GM18909 (cell line): Measurements from ENCODE around the gene WDR48.

ENCODE experiments used
- ATAC-seq: cut with Tn5 transposase; IDR thresholded peaks from one replicate; pipeline ENCODE4 v1.9.1; 2021; ENCODE audit warnings: mild to moderate bottlenecking; ENCODE audit not compliant: unreplicated experiment, poor library complexity

WDR48 gene

DNA sequence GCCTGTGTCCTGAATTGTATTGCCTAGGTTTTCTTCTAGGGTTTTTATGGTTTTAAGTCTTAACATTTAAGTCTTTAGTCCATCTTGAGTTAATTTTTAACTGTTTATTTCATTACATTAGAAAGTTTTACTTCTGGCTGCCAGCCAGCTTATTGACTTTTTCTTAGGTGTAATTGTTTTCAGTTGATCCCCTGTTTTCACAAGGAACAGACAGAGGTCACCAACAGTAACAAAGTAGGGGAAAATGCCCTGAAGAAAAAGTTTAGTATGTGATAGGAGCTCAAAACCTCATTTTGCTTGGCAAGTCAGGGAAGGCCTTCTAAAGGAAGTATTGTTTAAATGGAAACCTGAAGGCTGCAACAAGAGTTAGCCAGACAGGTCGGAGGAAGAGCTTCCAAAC is 10.4 kb downstream of the WDR48 start:
- ATAC-seq = no peak

DNA sequence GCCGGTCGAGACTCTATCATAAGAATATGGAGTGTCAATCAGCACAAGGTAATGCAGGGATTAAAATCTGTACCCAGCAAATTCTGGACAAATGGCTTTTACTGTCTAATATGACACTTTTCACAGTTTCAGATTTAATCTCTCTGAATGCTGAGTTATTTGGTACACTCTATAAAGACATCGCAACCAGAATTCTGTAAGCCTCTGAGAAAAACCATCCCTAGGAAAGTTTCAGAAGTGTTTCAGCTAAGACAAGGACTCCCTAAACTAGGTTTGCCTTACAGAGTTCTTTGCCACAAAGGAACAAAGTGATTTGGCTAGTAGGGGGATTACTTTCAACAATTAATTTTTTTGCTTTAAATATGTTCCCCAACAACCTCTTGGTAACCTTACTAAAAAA is 11.3 kb downstream of the WDR48 start:
- ATAC-seq = no peak

DNA sequence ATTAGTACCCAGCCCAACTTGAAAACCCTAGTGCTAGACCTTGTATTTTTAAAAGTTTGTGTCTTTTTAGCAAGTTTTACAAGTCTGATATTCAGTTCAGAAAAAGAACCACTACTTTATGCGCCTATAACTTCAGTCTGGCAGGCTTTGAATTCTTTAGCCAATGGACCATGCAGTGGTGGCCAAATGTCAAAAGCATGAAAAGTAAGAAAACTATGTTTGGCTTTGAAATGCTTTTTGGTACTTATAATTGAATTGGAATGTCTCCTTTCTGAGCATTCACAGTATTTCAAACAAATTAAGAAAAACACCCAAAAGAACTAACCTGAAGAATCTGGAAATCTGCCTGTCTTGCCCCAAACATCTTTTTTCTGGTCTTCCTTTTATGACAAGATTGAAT is 12.8 kb downstream of the WDR48 start:
- no peak for ATAC-seq

DNA sequence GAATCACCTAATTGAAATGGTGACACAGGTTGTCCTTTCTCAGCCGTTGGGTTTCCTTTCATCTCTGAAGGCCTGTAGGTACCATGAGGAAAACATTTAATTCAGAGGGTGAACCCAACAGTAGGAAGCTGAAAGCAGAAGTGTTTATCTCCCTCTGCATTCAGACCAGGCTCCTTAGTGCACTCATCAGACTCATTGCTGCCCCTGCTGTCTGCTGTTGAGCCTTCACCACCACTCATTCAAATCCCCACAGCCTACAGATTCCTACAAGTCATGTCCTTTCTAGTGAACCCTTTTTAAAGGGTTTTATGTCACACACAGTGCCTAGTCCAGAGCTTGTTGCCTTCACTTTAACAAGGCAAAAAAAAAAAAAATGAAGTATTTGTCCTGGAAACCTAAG is 13.4 kb downstream of the WDR48 start:
- ATAC-seq = peak; percentile 88

DNA sequence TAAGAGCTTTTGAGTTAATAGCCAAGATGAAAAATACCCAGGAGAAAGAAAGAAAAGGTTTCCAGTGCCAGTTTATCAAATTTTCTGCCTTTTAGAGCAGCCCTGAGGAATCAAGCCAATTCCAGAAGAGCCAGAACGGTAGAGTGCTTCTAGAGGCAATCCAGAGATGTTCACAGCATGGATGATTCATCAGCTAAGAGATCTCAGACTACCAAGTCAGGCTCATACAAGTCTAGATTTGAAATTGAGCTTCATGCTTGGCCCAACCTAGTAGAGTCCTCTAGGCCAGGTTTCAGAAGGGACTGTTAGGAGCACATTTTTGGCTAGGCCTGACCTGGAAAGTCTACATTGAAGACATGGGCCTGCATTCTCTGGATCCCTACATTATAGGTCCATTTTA is 15.5 kb downstream of the WDR48 start:
- no peak for ATAC-seq

DNA sequence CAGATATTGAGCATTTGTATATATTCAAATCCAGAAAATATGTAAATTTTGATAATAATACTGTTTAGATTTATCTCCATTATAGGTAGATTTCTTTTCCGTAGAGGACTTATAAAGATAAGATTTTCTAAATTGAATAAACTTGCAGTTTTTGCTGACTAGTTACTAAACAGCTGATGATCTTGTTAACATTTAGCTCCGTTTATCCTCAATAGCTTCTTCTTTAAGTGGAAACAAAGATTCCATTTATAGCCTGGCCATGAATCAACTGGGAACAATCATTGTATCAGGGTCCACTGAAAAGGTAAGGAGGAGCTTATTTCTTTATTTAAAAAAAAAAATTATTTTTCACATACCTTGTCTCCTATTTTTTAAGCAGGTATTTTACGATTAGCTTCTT is 16.7 kb downstream of the WDR48 start:
- ATAC-seq = no peak

DNA sequence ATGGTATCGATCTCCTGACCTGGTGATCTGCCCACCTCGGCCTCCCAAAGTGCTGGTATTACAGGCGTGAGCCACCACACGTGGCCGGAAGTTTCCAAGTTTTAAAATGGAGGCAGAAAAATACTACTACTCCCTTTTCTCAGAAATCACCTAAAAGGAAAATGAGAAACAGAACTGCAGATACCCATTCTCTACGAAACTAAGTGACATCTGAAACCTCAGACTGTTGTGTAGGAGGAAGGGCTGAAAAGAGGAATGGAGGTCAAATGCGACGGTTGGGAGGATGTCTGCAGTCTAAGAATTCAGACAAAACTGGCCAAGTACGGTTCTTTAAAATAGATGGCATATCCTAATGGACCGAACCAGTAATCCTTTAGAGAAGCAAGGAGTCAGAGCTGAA is 24.1 kb downstream of the WDR48 start:
- no peak for ATAC-seq

DNA sequence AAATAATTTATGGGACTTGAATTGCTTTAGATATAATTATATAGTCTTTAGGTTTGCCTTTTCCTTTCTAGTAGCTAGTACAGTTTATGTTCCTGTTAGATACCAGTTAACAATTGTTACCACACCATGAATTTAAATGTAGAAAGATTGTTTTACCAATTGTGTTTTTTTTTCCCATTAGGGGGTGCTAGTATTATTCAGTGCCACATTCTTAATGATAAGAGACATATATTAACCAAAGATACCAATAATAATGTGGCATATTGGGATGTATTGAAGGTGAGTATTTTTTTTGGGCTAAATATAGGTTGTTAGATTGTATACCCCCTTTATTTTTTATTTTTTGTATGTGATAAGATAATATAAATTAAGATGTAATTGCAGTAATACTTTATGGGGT is 27.7 kb downstream of the WDR48 start:
- ATAC-seq = no peak

DNA sequence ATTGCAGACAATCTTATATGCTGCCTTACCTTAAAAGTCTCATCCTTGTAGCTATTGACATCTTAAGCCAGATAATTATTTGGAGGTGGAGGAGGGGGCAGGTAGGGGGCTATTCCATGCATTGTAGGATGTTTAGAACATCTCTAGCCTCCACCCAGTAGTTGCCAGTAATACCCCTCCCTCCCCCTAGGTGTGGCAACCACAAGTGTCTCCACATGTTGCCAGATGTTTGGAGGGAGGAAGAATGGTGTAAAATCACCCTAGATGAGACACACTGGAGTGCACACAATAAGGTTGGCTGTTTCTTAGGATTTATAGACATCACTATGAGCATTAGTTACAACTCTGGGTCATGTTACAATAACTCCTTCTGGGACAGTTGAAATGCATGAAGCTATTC is 28.2 kb downstream of the WDR48 start:
- ATAC-seq = no peak

DNA sequence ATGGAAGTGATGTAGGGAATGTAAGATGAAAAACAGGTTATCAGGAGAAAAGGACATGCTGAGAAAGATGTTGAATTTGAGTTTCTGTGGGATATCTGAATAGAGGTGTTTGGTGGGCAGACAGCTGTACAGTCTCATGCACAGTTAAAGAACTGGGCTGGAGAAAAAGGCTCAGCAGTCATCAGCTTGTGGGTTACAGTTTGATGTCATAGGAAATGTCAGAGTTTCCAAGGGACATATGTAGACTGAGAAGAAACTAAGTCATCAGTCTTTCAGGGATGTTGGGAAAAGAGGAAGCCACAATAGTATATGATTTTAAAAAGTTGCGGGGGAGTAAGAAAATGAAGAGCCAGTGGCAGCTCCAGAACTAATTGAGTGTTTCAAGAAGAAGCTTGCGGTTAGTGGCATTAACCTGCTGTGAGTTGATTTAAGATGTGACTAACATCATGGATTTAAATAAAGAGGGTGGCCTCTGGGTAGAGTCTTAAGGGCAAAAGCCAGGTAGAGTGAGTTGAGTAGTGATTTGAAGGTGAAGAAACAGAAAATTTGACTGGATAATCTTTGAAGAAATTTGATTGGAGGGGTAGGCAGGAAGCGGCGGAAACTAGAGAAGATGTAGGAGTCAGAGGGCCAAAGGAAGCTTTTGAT is 31.0 kb downstream of the WDR48 start:
- no peak for ATAC-seq

DNA sequence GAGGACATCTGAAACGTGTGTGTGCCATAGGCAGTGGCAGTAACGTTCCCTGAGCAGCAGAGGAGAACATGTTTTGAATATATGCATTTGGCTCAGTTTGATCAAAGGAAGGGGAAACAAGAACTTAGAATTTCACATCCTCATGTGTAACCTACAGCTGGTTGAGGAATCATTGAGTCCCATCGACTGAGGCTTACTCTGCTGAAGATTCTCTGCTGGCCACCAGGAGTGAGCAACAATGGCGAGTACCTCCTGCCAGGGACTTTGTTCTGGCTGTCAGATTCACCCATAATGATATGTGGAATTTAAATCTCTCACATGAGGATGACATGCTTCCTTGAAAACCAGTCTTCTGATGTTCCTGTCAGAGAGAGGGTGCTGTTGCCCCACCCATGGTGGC is 34.3 kb downstream of the WDR48 start:
- ATAC-seq = peak; percentile 52

DNA sequence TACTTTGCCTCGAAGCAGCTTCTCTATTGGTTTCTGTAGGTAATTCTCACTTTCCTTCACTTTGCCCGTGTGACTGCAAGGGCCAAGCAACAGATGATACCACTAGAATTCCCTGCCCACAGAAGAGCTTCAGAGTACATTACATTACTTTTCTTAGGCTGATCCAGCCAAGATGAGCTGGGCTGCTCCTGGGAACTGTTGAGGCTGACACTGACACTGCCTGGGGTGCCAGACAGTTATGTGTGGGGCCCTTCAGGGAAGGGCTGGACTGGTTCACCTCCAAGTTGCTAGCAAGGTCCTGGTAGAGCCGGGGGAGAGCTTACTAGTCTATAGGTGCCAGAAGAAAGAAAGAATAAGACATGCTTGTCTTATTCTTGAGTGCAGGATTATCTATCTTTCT is 36.6 kb downstream of the WDR48 start:
- ATAC-seq = no peak

DNA sequence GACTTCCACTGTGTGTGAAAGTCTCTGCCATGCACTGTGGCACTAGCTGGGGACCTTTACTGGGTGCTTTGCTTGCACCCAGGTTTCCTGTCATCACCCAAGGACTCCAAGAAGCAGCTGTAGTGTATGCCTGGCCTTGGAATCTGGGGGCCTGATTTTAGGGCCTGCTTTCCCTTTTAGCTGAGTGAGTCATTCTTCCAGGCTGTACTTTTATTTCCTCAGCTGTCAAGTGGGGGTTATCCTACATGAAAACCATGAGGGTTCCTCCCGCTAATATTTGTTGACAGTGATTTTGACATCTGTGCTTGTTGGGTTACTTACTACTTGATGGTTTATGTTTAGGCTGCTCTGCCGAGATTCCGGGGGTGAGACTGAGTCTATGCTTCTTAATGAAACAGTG is 37.1 kb downstream of the WDR48 start:
- ATAC-seq = no peak

DNA sequence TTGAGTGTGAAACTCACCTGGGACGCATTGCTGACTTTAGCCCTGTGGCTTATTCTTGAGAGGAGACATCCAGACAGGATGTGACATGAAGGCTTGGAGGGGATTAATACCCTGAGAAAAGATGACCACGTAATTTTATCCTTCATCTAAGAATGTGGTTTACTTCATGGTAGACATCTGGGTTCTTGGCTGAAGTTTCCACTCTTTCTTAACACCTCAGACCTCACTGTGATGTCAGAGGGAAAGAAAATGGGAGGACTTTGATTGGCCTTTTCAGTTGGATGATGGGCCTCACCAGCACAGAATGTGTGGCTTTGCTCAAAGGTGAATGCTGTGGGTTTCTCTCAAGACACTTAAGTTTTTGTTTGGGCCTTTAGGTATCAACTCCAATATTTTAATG is 39.1 kb downstream of the WDR48 start:
- ATAC-seq = no peak

DNA sequence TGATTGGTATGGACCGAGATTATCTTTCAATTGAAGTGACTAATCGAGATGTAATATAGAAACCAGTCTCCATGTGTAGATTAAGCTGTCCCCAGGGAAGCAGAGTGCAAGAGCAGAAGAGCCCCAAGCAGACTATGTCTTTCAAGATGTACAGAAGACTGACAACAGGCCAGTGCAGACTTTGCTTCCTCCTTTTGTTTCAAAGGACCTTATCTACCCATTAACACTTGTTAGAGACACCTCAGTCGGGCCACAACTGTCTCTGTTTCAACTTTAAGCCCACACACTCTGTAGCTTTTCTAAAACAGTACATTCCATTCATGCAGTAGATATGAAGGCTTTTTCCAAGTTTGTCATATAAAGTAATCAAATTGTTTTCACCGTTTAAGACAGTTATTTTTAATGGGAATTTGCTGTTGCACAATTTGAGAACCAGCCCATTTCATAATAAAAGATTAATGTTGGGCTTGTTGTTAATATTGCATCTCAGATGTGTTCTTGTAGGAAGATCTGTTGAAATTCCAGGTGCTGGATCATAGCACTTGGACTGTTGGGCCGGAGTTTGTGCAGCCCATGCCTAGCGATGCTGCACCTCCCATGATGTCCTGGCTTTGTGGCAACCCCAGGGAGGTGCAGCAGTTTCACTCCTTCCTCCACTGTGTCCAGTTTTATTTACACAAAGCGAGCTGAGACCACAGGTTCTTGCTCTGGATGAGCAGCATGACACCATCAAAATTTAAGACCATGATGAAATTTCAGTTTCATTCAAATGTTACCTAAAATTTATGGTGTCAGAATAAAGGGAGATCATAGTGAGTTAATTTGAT is 43.2 kb downstream of the WDR48 start:
- no peak for ATAC-seq

DNA sequence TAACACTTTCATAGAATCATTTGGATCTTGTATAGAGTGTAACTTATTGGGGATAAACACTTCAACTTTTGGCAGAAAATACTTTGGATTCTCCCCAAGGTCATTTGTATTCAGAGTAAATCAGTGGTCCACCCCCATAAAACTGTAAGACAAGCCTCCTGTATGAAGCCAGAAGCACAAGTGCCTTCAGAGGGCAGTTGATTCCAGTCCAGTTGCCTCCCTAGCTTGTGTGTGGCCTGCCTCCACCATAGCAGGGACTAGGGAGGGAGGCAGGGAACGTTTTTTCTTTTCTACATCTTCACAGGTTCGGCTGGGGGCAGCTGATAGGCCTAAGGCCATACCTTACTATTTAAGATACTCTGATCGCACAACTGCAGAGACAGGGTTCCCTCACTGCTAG is 44.0 kb downstream of the WDR48 start:
- ATAC-seq = no peak

DNA sequence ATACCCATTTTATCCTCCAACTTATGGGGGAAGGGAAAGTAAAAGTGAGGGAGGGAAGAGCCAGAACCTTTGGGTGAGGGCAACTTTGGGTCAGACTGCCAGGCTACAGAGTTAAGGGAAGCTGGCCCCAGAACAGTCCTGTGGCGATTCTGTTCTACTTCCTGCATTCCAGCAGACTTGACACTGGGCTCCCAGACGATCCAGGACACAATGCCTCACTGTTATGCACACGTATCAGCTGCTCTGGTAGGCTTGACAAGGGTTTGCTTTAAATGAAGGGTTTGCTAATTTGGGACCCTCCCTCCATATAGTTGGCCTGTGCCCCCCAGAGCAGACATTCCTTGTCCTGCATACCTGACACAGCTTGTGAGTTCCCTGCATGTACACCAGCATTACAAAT is 45.0 kb downstream of the WDR48 start:
- no peak for ATAC-seq

DNA sequence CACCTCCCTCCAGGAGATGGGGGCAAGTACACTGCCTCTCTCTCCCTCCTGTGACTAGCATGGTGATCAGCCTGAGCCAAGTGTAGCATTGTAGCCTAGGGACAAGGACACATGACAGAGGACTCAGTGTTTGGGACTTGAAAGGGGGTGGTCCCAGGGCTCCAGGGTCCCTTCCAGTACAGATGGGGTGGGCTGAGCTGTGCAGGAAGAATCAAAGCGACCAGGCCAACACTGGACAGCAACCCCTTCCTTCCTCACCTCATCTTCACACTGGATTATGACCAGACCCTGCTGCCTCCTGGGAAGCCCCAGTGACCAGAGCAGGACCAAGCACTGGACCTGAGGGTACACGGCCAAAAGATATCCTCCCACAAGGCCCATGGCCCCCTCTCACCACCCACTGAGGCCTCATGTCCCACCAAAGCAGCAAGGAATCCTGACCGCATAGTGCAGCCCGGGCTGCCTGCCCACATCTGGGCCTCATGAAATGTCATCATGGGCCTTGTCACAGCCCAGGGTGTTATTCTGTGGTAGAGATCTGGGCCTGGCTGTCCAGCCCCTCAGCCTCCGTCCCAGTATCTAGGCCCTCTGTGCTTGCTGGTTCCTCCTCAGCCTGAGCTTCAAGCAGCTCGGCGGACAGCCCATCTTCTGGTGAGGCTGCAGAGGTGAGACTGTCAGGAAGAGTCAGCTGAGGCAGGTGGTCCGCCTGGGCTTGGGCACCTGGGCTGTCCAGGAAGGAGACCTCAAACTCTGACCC is 46.1 kb downstream of the WDR48 start:
- no peak for ATAC-seq

DNA sequence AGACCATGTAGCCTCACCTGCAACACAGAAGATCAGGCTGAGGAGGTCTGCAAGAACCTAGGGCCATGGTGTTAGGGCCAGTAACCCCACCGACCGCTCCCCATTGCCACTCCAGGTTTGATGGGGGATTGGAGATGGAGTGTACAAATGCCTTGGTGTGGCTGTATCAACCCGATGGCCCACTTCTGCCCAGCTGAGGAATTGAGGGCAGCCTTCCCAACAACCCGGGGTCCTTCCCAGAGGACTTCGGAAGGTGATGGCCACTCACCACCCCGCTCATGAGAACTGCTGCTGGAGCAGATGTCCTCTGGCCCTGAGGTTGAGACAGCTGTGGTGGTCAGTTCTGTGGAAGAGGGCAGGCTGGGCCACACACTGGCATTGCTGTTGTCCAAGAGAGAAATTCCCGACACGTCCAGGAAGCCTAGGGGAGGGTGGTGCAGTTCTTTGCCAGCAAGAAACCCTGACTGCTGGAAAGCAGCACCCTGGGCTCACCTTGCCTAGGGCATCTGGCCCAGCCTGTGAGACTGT is 46.7 kb downstream of the WDR48 start:
- no peak for ATAC-seq

DNA sequence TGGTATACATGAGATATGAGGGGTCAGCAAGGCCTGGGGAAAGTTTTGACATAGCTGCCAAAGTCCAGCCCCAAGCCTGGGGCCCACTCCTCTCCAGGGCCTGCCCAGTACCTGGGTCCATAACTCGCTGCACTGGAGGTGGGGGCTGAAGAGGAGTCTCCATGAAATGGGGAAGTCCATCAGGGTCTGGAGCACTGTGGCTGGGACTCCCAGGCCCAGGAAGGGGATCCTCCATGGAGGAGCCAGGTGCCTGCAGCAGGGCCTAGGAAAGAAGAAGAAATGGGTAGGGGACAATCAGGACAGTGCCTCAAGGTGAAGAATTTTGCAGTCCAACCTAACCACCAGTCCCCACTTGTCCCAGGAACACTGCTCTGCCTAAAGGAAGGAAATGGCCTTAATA is 47.4 kb downstream of the WDR48 start:
- ATAC-seq = no peak
